SK-N-SH (cell line): ENCODE results near the gene HLA-DQA2. TPM values are rescaled to one million over a fixed set of nuclear protein-coding genes. Genes with fewer than 3 reads are reported as not detected.

Source experiments
- CTCF ChIA-PET: fragments of 300-600, 350-600 bp; formaldehyde crosslinking; extraction: SDS; loops from one replicate; lab custom pipeline; 2021; lab: Yijun Ruan, JAX
- POLR2A ChIA-PET: fragments of 350-600 bp; sonication (Branson Sonifier 250); formaldehyde crosslinking; extraction: SDS; loops from one replicate; lab custom pipeline; 2020; ENCODE audit warnings: antibody characterized with exemption, inconsistent platforms; lab: Yijun Ruan, JAX
- DNase-seq: peaks from one replicate; pipeline ENCODE4 v3.0.0; 2012
- H2AFZ ChIP-seq: fragments of 200-600 bp; sonication (generic); 2 replicates; pipeline ENCODE4 v1.8.1; 2016; ENCODE audit warnings: antibody characterized with exemption, mild to moderate bottlenecking, low read depth
- H3F3A ChIP-seq: fragments of 200-600 bp; sonication (generic); replicated peaks from 2 replicates; pipeline ENCODE3; 2016; ENCODE audit warnings: antibody characterized with exemption, mild to moderate bottlenecking; ENCODE audit not compliant: insufficient read depth
- H3K27ac ChIP-seq, 2 experiments: fragments of 200-500 bp in 1 of 2; fragments of 200-600 bp in 1 of 2; sonication (Bioruptor generic) in 1 of 2; sonication (generic), shearing (Covaris generic) in 1 of 2; 2 replicates each; pipeline versions ENCODE4 v1.5.1 to v1.6.1; 2014 to 2016; ENCODE audit warnings: low read depth in 2 of 2, inconsistent platforms in 1 of 2, low read length in 1 of 2, mild to moderate bottlenecking in 1 of 2, mixed read lengths in 1 of 2
- H3K27me3 ChIP-seq: fragments of 200-600 bp; sonication (generic), shearing (Covaris generic); 2 replicates; pipeline ENCODE4 v1.6.1; 2016; ENCODE audit warnings: mixed run types; ENCODE audit not compliant: insufficient read depth
- H3K36me3 ChIP-seq, 2 experiments: fragments of 200-500 bp in 1 of 2; fragments of 200-600 bp in 1 of 2; sonication (Bioruptor generic) in 1 of 2; sonication (generic) in 1 of 2; replicated peaks in 1 of 2; 2 replicates each; pipeline versions ENCODE3 to v1.5.1; 2014 to 2016; ENCODE audit warnings: low read length in 1 of 2, mild to moderate bottlenecking in 1 of 2; ENCODE audit not compliant: insufficient read depth in 2 of 2, control insufficient read depth in 1 of 2
- H3K4me1 ChIP-seq, 2 experiments: fragments of 200-500 bp in 1 of 2; fragments of 200-600 bp in 1 of 2; sonication (Bioruptor generic) in 1 of 2; sonication (generic), shearing (Covaris generic) in 1 of 2; 2 replicates each; pipeline versions ENCODE4 v1.5.1 to v1.6.1; 2014 to 2016; ENCODE audit warnings: low read depth in 1 of 2, low read length in 1 of 2, mixed run types in 1 of 2; ENCODE audit not compliant: insufficient read depth in 2 of 2, control insufficient read depth in 1 of 2
- H3K4me2 ChIP-seq: fragments of 200-600 bp; sonication (generic), shearing (Covaris generic); 2 replicates; pipeline ENCODE4 v1.6.1; 2017; ENCODE audit warnings: mixed run types
- H3K4me3 ChIP-seq, 2 experiments: fragments of 200-500 bp in 1 of 2; fragments of 200-600 bp in 1 of 2; sonication (Bioruptor generic) in 1 of 2; sonication (generic), shearing (Covaris generic) in 1 of 2; 2 replicates each; pipeline versions ENCODE4 v1.5.1 to v1.8.1; 2014 to 2016; ENCODE audit warnings: low read depth in 2 of 2, inconsistent platforms in 1 of 2, low read length in 1 of 2, mild to moderate bottlenecking in 1 of 2, mixed read lengths in 1 of 2, moderate library complexity in 1 of 2
- H3K79me2 ChIP-seq: fragments of 200-600 bp; sonication (generic); 2 replicates; pipeline ENCODE4 v1.8.1; 2017; ENCODE audit warnings: mild to moderate bottlenecking; ENCODE audit not compliant: insufficient read depth
- H3K9ac ChIP-seq: fragments of 200-600 bp; sonication (generic); 2 replicates; pipeline ENCODE4 v1.6.1; 2017; ENCODE audit warnings: mixed run types
- H3K9me2 ChIP-seq: fragments of 200-600 bp; sonication (generic); 2 replicates; pipeline ENCODE4 v1.6.1; 2017; ENCODE audit warnings: mixed run types
- H3K9me3 ChIP-seq: fragments of 200-600 bp; sonication (generic); 2 replicates; pipeline ENCODE4 v1.6.1; 2017; ENCODE audit warnings: mixed run types, mild to moderate bottlenecking, moderate library complexity
- H4K20me1 ChIP-seq: fragments of 200-600 bp; sonication (generic); 2 replicates; pipeline ENCODE4 v1.6.1; 2017; ENCODE audit warnings: mild to moderate bottlenecking, mixed run types; ENCODE audit not compliant: insufficient read depth
- CHD2 ChIP-seq: fragments of 150-350 bp; IDR thresholded peaks from 2 replicates; pipeline ENCODE4 v1.6.1; 2018; ENCODE audit warnings: low read length; ENCODE audit not compliant: partially characterized antibody
- CTCF ChIP-seq: fragments of 200-600 bp; sonication (generic); IDR thresholded peaks from 2 replicates; pipeline ENCODE4 v1.6.1; 2017; ENCODE audit warnings: antibody characterized with exemption, mild to moderate bottlenecking, moderate library complexity
- ELF1 ChIP-seq: IDR thresholded peaks from 2 replicates; pipeline ENCODE4 v1.4.0; 2012
- FOSL2 ChIP-seq: IDR thresholded peaks from 2 replicates; pipeline ENCODE4 v1.4.0; 2012; ENCODE audit warnings: low read depth, mild to moderate bottlenecking, moderate library complexity, borderline replicate concordance
- FOXJ3 ChIP-seq: sonication (generic); formaldehyde crosslinking; IDR thresholded peaks from 2 replicates; pipeline ENCODE4 v1.5.1; 2020; ENCODE audit warnings: mild to moderate bottlenecking, missing genetic modification reagents
- GABPA ChIP-seq: IDR thresholded peaks from 2 replicates; pipeline ENCODE4 v1.4.0; 2012; ENCODE audit warnings: low read depth, mild to moderate bottlenecking
- JUND ChIP-seq: IDR thresholded peaks from 2 replicates; pipeline ENCODE4 v1.4.0; 2012
- PBX3 ChIP-seq: IDR thresholded peaks from 2 replicates; pipeline ENCODE4; 2012
- POLR2AphosphoS5 ChIP-seq: IDR thresholded peaks from 2 replicates; pipeline ENCODE4 v1.6.1; 2012; ENCODE audit warnings: low read depth, low read length
- RCOR1 ChIP-seq: fragments of 150-350 bp; IDR thresholded peaks from 2 replicates; pipeline ENCODE4 v1.6.1; 2017; ENCODE audit warnings: antibody characterized with exemption, low read length
- REST ChIP-seq: IDR thresholded peaks from 2 replicates; pipeline ENCODE4 v1.6.1; 2012; ENCODE audit warnings: mild to moderate bottlenecking, low read depth, low read length, moderate library complexity
- RFX5 ChIP-seq: IDR thresholded peaks from 2 replicates; pipeline ENCODE4 v1.6.1; 2012; ENCODE audit warnings: mild to moderate bottlenecking, improper control_type of control experiment, low read length
- SMC3 ChIP-seq: IDR thresholded peaks from 2 replicates; pipeline ENCODE4 v1.6.1; 2012; ENCODE audit warnings: low read depth, low read length, improper control_type of control experiment
- TAF1 ChIP-seq: IDR thresholded peaks from 2 replicates; pipeline ENCODE4 v1.6.1; 2012; ENCODE audit warnings: low read depth, mild to moderate bottlenecking, low read length, moderate library complexity, borderline replicate concordance
- USF1 ChIP-seq: IDR thresholded peaks from 2 replicates; pipeline ENCODE4 v1.4.0; 2012; ENCODE audit warnings: low read depth, borderline replicate concordance
- YY1 ChIP-seq: IDR thresholded peaks from 2 replicates; pipeline ENCODE4 v1.4.0; 2012; ENCODE audit warnings: low read depth, mild to moderate bottlenecking
- polyA plus RNA-seq, 3 experiments: library from polyadenylated mRNA; depleted of rRNA; stranded (reverse); fragments of >200 nt; gene quantifications; 2 replicates each; pipeline ENCODE4 v1.2.3, GENCODE V29; 2012

HLA-DQA2 gene
- polyA plus RNA-seq, 1 of the 3 experiments (the other 2 are of a cell fraction) = not detected

GRCh38 chr6:32709625-32710024, 31.6 kb upstream of the HLA-DQA2 start:
- H3K9me3 ChIP-seq = no peaks in the 10 kb centered on the region
- TF ChIP-seq ELF1 (no peak), FOXJ3 (CRISPR knock-in tag) (no peak), GABPA (no peak), FOSL2 (no peak), USF1 (no peak), JUND (no peak), YY1 (no peak), POLR2AphosphoS5 (no peak)
- ChIA-PET CTCF (no interaction called here), POLR2A (no interaction called here)
- no peaks in the 10 kb centered on the region for H4K20me1 ChIP-seq
- no peak overlapping the region for H3K9ac ChIP-seq
- H3K27ac ChIP-seq = no peak overlapping the region
- H3F3A ChIP-seq = no peaks in the 10 kb centered on the region
- H3K79me2 ChIP-seq = no peaks in the 10 kb centered on the region
- no peaks in the 10 kb centered on the region for H3K4me1 ChIP-seq
- H2AFZ ChIP-seq = no peak overlapping the region
- no peaks in the 10 kb centered on the region for H3K9me2 ChIP-seq
- H3K4me2 ChIP-seq = no peak overlapping the region
- no peaks in the 10 kb centered on the region; the same call in 1 of the 2 replicates for H3K27me3 ChIP-seq
- no peak for DNase-seq
- no peak overlapping the region for H3K4me3 ChIP-seq
- no peaks in the 10 kb centered on the region for H3K36me3 ChIP-seq

GRCh38 chr6:32713241-32713640, 27.9 kb upstream of the HLA-DQA2 start:
- no peak for DNase-seq
- H3K4me2 ChIP-seq = no peak overlapping the region
- no peak for TF ChIP-seq CHD2
- TF ChIP-seq GABPA = no peak
- no peak for TF ChIP-seq REST
- TF ChIP-seq CTCF = no peak
- no peak for TF ChIP-seq SMC3
- no peak for TF ChIP-seq PBX3
- no peak for TF ChIP-seq RCOR1
- no peak for TF ChIP-seq RFX5
- no peak for TF ChIP-seq TAF1
- no peak for TF ChIP-seq USF1
- no peak for TF ChIP-seq POLR2AphosphoS5
- TF ChIP-seq ELF1 = no peak
- H4K20me1 ChIP-seq = no peaks in the 10 kb centered on the region
- H3K9ac ChIP-seq = no peak overlapping the region
- H3K4me1 ChIP-seq = no peaks in the 10 kb centered on the region
- H3F3A ChIP-seq = no peaks in the 10 kb centered on the region
- no peak overlapping the region for H2AFZ ChIP-seq
- no peaks in the 10 kb centered on the region for H3K9me3 ChIP-seq
- H3K9me2 ChIP-seq = no peaks in the 10 kb centered on the region
- no peak overlapping the region for H3K27ac ChIP-seq
- POLR2A ChIA-PET = no interaction called here
- H3K79me2 ChIP-seq = no peaks in the 10 kb centered on the region
- H3K27me3 ChIP-seq = no peaks in the 10 kb centered on the region; the same call in 1 of the 2 replicates
- no peak overlapping the region for H3K4me3 ChIP-seq
- H3K36me3 ChIP-seq = no peaks in the 10 kb centered on the region
- CTCF ChIA-PET = interaction anchor here (0.8 to 2.9 kb wide), 2 partner anchors 13 to 431 kb away, joined by 3 to 9 read pairs; no protein-coding TSS in a partner anchor
